ENCODE measurements around the gene LRRC8D.

LRRC8D gene

DNA sequence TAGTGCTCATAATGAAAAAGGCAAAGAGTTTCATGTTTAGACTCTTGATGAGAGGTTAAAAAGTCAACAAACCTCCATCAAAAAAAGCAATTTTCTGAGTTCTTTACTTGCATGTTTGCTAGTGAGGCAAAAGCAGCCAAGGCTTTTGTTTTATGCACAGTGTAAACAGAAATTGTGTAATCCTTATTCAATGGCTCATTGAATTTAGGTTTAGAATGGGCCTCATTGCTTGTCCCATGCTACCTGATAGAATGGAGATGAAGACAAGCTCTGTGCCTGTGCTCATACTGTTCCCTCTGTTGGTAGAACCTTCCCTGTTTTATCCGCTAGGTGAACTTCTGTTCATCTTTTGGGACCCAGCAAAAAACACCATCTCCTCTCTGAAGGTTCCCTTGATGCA lies 10.0 kb upstream of the LRRC8D start:
- DNase-seq = no peak
- Mint-ChIP-seq H3K4me1 (peaks cover 23% of the 10 kb centered on the region), H3K27me3 (ENCODE audit: low read depth, poor library complexity) (peaks cover 5% of the 10 kb centered on the region), H3K36me3 (ENCODE audit: low read depth) (no peaks in the 10 kb centered on the region), H3K9me3 (no peaks in the 10 kb centered on the region), H3K4me3 (no peak overlapping the region), H3K27ac (no peak overlapping the region)
- TF ChIP-seq CTCF (IDR thresholded peaks at IDR 0.05) = no peak

- no peaks in the 10 kb centered on the region for H3K9me3 Mint-ChIP-seq
- H3K27me3 Mint-ChIP-seq (ENCODE audit: low read depth, poor library complexity) = peaks cover 13% of the 10 kb centered on the region
- no peak for TF ChIP-seq CTCF (IDR thresholded peaks at IDR 0.05)
- H3K4me3 Mint-ChIP-seq = no peak overlapping the region
- no peak overlapping the region for H3K27ac Mint-ChIP-seq
- DNase-seq = no peak
- H3K4me1 Mint-ChIP-seq = peaks cover 23% of the 10 kb centered on the region
- no peaks in the 10 kb centered on the region for H3K36me3 Mint-ChIP-seq (ENCODE audit: low read depth)
Measured at GRCh38 chr1:89812992-89813391, 7.8 kb upstream of the LRRC8D start.

DNA sequence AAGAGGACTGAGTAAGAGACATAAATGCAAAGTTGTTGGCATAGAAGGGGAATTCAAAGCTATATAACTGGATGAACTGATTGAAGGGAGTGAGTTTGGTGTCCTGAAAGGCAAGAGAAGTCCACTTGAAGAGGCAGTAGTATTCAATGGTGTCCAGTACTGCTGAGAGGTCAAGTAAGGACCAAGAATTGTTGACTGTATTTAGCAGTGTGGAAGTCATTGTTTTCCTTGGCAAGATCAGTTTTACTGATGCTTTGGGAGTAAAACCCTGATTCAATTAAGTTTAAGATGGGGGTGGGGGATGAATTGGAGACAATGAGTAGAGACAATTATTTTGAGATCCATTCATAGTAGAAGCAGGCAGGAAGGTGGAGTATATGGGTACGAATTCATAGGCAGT lies 5.8 kb upstream of the LRRC8D start:
- Mint-ChIP-seq H3K27me3 (ENCODE audit: low read depth, poor library complexity) (peaks cover 28% of the 10 kb centered on the region), H3K9me3 (no peaks in the 10 kb centered on the region), H3K4me3 (no peak overlapping the region), H3K4me1 (peaks cover 19% of the 10 kb centered on the region), H3K27ac (no peak overlapping the region), H3K36me3 (ENCODE audit: low read depth) (no peaks in the 10 kb centered on the region)
- DNase-seq = no peak
- TF ChIP-seq CTCF (IDR thresholded peaks at IDR 0.05) = no peak

DNA sequence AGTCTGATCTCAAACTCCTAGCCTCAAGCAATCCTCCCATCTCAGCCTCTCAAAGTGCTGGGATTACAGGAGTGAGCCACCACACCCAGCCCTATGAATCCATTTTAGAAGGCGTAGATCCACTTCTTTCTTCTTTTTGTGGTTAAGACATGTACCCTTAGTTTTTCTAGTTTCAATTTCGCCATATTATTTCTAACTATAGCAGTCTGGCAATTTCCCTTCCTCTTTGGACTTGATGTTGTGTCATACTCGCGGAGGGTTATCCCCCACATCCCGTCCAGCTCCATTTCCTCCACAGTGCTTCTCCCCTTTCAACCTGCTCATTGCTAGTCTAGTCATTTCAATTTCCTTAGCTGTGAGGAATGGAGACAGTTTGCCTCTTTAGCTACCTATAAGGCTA lies 5.2 kb upstream of the LRRC8D start:
- Mint-ChIP-seq H3K36me3 (ENCODE audit: low read depth) (no peaks in the 10 kb centered on the region), H3K9me3 (no peaks in the 10 kb centered on the region), H3K4me1 (peaks cover 22% of the 10 kb centered on the region), H3K4me3 (no peak overlapping the region), H3K27ac (no peak overlapping the region), H3K27me3 (ENCODE audit: low read depth, poor library complexity) (peaks cover 34% of the 10 kb centered on the region)
- no peak for DNase-seq
- no peak for TF ChIP-seq CTCF (IDR thresholded peaks at IDR 0.05)

DNA sequence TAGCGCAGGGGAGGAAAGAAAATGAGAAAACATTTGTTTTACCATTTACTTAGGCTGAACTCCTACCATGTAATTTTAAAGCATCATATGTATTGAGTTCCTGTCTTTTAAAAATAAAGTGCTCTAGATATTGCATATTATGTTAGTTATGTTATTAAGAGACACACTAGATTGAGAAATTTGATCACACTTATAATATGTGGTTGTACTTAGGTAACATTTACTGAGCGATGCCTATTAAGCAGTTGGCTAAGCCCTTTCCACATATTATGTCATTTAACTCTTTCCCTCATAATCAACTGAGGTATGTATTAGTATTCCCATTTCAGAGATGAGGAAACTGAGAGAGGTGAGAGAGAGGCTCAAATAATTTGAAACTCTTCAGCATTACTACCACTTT lies 4.5 kb upstream of the LRRC8D start:
- H3K4me3 Mint-ChIP-seq = no peak overlapping the region
- H3K4me1 Mint-ChIP-seq = peaks cover 23% of the 10 kb centered on the region
- H3K36me3 Mint-ChIP-seq (ENCODE audit: low read depth) = no peaks in the 10 kb centered on the region
- no peak for TF ChIP-seq CTCF (IDR thresholded peaks at IDR 0.05)
- H3K27ac Mint-ChIP-seq = no peak overlapping the region
- no peaks in the 10 kb centered on the region for H3K9me3 Mint-ChIP-seq
- DNase-seq = no peak
- peaks cover 34% of the 10 kb centered on the region for H3K27me3 Mint-ChIP-seq (ENCODE audit: low read depth, poor library complexity)

DNA sequence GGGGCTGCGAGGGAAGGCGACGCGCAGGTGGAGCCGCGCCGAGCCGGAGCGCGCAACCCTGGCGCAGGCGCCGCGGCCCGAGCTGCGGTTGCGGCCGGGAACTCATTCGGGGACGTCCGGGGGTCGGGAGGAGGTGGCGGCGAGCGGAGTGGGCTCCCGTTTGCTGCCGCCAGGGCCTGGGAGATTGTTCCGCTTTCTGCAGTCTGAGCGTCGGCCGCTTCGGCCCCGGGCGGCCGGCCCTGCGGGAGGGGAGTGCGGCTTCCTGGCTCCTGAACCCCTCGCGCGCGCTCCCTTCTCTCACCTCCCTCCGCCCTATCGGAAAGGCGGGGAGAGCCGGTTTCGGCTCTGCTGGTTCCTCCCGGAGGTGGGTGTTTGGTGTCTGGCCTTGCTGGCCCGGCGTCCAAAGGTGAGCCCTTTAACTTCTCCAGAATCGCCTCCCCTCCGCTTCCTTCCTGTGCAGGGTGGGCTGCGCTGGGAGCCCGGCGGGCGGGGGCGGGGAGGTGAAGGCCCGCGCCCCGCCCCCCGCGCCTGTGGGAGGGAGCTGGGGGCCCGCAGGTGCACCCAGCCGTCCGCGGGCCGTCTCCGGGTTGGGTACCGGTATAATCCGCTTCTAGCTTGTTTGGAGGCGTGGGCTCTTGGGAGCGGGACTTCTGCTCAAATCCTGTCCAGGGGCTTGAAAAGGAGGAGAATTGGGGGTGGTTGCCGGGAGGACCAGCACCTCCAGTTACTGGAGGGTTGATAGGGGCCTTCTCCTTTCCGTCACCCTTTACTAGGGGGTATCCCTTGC lies 683 bp downstream of the LRRC8D start:
- Mint-ChIP-seq H3K27me3 (ENCODE audit: low read depth, poor library complexity) (peaks cover 34% of the 10 kb centered on the region), H3K27ac (no peak overlapping the region), H3K4me1 (peaks cover 35% of the 10 kb centered on the region), H3K4me3 (peak overlapping the region; percentile 93), H3K36me3 (ENCODE audit: low read depth) (peaks cover 27% of the 10 kb centered on the region), H3K9me3 (no peaks in the 10 kb centered on the region)
- DNase-seq = peak; percentile 71
- TF ChIP-seq CTCF (IDR thresholded peaks at IDR 0.05) = no peak
